Parathyroid adenoma (tissue), 2 donors: ENCODE measurements around the gene SPEM1.
"Not testable (repeated sequence)": the region's sequence is repeated elsewhere in the genome, so short reads cannot be mapped to it uniquely, and the experiment has no call there.

Experiments used
- H2AFZ ChIP-seq: fragments of 300-600 bp; sonication (generic); one replicate; pipeline ENCODE4 v1.7.0; 2017; ENCODE audit warnings: antibody characterized with exemption, mild to moderate bottlenecking
- H3K27ac ChIP-seq: fragments of 300-600 bp; sonication (generic); one replicate; pipeline ENCODE4 v1.7.0; 2017
- H3K27me3 ChIP-seq: fragments of 300-600 bp; sonication (generic); one replicate; pipeline ENCODE4 v1.7.0; 2017; ENCODE audit warnings: low read length; ENCODE audit not compliant: control insufficient read depth, insufficient read depth
- H3K36me3 ChIP-seq: fragments of 300-600 bp; sonication (generic); one replicate; pipeline ENCODE4 v1.7.0; 2017; ENCODE audit warnings: low read length; ENCODE audit not compliant: control insufficient read depth, insufficient read depth
- H3K4me1 ChIP-seq: fragments of 300-600 bp; sonication (generic); one replicate; pipeline ENCODE4 v1.7.0; 2017; ENCODE audit warnings: control low read depth
- H3K4me2 ChIP-seq: fragments of 300-600 bp; sonication (generic); one replicate; pipeline ENCODE4 v1.7.0; 2017; ENCODE audit warnings: low read length
- H3K4me3 ChIP-seq: fragments of 300-600 bp; sonication (generic); one replicate; pipeline ENCODE4 v1.7.0; 2017; ENCODE audit warnings: low read depth, low read length
- H3K79me2 ChIP-seq: fragments of 300-600 bp; sonication (generic); one replicate; pipeline ENCODE4 v1.7.0; 2017; ENCODE audit warnings: control low read depth
- H3K9ac ChIP-seq: fragments of 300-600 bp; sonication (generic); one replicate; pipeline ENCODE4 v1.7.0; 2017; ENCODE audit warnings: mild to moderate bottlenecking
- H3K9me3 ChIP-seq: fragments of 300-600 bp; sonication (generic); one replicate; pipeline ENCODE4 v1.7.0; 2017; ENCODE audit warnings: low read length; ENCODE audit not compliant: control insufficient read depth
- TF ChIP-seq, protein P1 (sequence below): fragments of 300-600 bp; sonication (generic); IDR thresholded peaks from one replicate; pipeline ENCODE4 v1.7.0; 2017; ENCODE audit warnings: antibody characterized with exemption, mild to moderate bottlenecking
- donor health status: primary hyperparathyroidism.

SPEM1 gene

DNA sequence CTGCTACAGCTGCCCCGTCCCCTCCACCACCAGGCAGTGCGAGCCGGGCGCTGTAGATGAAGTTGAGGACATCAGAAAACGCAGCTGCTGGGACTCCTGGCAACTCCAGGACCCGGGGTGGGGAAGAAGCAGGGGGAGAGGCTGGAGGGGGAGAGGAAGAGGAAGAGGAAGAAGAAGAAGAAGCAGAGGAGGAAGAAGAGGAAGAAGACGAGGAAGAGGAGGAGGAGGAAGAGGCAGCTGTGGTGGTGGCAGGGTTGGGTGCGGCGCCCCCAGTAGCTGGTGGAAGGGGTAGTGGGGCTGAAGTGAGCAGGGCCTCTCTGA is 46.2 kb downstream of the SPEM1 start:
- peaks cover 72% of the 10 kb centered on the region for H3K79me2 ChIP-seq
- peaks cover 36% of the 10 kb centered on the region for H3K4me1 ChIP-seq
- H3K4me2 ChIP-seq, result no peak overlapping the region
- H3K4me3 ChIP-seq, result no peak overlapping the region
- H3K27me3 ChIP-seq, result no peaks in the 10 kb centered on the region
- peak overlapping the region; percentile 89 for H3K27ac ChIP-seq
- TF ChIP-seq, protein P1, sequence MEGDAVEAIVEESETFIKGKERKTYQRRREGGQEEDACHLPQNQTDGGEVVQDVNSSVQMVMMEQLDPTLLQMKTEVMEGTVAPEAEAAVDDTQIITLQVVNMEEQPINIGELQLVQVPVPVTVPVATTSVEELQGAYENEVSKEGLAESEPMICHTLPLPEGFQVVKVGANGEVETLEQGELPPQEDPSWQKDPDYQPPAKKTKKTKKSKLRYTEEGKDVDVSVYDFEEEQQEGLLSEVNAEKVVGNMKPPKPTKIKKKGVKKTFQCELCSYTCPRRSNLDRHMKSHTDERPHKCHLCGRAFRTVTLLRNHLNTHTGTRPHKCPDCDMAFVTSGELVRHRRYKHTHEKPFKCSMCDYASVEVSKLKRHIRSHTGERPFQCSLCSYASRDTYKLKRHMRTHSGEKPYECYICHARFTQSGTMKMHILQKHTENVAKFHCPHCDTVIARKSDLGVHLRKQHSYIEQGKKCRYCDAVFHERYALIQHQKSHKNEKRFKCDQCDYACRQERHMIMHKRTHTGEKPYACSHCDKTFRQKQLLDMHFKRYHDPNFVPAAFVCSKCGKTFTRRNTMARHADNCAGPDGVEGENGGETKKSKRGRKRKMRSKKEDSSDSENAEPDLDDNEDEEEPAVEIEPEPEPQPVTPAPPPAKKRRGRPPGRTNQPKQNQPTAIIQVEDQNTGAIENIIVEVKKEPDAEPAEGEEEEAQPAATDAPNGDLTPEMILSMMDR, result no peak
- H3K36me3 ChIP-seq, result no peaks in the 10 kb centered on the region
- H2AFZ ChIP-seq, result no peak overlapping the region
- H3K9ac ChIP-seq, result no peak overlapping the region
- no peaks in the 10 kb centered on the region for H3K9me3 ChIP-seq

DNA sequence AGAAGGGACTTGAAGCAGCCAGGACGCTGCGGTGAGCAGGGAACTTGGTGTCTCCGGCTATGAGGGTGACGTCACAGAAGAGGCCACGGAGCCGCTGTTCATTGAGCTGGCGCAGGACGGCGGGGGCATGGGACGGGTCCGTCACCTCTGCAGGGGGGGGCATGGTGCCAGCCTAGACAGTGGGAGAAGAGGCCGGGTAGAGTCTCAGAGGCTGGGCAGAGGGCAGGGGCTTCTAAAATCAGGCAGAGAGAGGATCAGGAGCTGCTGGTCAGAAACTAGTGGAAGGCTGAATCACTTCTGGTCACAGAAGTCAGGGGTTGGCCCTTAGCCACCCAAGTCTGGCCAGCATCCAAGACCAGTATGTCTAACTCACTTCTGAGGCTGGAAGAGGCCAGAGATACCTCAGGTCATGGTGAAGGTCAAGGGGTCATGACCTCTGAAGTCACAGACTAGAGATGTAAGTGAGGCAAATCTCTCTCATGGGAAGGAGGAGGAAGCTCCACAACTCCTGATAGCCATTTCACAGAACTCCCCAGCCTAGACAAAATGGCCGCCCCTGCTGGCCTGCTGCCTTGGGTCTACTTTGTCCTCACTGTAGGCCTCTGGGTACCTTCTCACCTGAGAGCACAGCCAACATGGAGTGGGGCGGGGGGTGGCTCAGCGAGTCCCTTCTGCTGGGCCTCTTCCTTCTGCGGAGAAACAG is 46.7 kb downstream of the SPEM1 start:
- H3K4me1 ChIP-seq, result peaks cover 41% of the 10 kb centered on the region

DNA sequence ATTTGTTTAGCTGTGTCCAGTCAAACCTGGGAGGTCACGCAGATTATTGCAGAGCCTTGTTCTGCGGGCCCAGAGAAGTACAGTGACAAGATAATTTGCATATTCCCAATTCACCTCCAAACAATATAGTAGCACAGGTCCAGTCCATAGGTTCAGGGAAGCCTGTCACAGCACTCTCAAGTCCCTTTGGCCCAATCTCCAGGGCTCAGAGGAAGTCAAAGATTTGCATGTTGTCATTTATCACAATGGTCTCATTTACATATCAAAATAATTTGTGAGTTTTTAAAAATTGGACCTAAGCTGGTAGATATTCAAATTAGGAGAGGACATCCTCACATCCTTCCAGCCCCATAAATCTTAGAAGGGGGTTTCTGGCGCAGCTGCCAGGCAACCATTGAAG is 47.4 kb downstream of the SPEM1 start:
- no peak overlapping the region for H2AFZ ChIP-seq
- H3K4me1 ChIP-seq, result peaks cover 44% of the 10 kb centered on the region
- peaks cover 75% of the 10 kb centered on the region for H3K79me2 ChIP-seq
- peak overlapping the region; percentile 29 for H3K4me2 ChIP-seq
- TF ChIP-seq, protein P1, result no peak
- no peak overlapping the region for H3K4me3 ChIP-seq
- H3K36me3 ChIP-seq, result no peaks in the 10 kb centered on the region
- no peaks in the 10 kb centered on the region for H3K27me3 ChIP-seq
- no peaks in the 10 kb centered on the region for H3K9me3 ChIP-seq
- H3K9ac ChIP-seq, result no peak overlapping the region
- peak overlapping the region; percentile 89 for H3K27ac ChIP-seq

More for the DNA sequence above, 46.7 kb downstream of the SPEM1 start:
- Histone ChIP-seq H3K4me3 (no peak overlapping the region), H3K9ac (no peak overlapping the region), H3K79me2 (peaks cover 73% of the 10 kb centered on the region), H3K4me2 (peak overlapping the region; percentile 29), H3K9me3 (no peaks in the 10 kb centered on the region), H3K27me3 (no peaks in the 10 kb centered on the region), H2AFZ (peak overlapping the region; percentile 39), H3K36me3 (no peaks in the 10 kb centered on the region), H3K27ac (peak overlapping the region; percentile 89)
- TF ChIP-seq, protein P1, result no peak

DNA sequence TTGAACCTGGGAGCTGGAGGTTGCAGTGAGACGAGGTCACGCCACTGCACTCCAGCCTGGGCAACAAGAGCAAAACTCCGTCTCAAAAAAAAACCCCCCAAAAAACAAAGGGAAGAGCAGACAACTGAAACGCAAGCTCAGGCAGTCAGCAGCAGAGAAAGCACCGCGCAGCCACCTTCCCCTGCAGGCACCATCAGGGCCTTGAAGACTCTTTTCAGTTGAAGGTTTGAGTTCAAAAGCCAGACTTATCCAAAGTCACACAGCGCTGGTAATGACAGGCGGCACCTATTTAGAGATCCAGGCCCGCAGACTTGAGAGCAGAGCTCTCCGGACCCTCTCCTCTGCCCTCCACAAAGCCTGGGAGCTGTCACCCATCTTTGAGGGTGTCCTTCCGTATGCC is 48.2 kb downstream of the SPEM1 start:
- TF ChIP-seq, protein P1, result no peak
- Histone ChIP-seq H3K9me3 (no peaks in the 10 kb centered on the region), H2AFZ (no peak overlapping the region), H3K27me3 (no peaks in the 10 kb centered on the region), H3K4me3 (no peak overlapping the region), H3K4me1 (peaks cover 44% of the 10 kb centered on the region), H3K27ac (peak overlapping the region; percentile 89), H3K9ac (no peak overlapping the region), H3K4me2 (no peak overlapping the region), H3K79me2 (peaks cover 74% of the 10 kb centered on the region), H3K36me3 (no peaks in the 10 kb centered on the region)

DNA sequence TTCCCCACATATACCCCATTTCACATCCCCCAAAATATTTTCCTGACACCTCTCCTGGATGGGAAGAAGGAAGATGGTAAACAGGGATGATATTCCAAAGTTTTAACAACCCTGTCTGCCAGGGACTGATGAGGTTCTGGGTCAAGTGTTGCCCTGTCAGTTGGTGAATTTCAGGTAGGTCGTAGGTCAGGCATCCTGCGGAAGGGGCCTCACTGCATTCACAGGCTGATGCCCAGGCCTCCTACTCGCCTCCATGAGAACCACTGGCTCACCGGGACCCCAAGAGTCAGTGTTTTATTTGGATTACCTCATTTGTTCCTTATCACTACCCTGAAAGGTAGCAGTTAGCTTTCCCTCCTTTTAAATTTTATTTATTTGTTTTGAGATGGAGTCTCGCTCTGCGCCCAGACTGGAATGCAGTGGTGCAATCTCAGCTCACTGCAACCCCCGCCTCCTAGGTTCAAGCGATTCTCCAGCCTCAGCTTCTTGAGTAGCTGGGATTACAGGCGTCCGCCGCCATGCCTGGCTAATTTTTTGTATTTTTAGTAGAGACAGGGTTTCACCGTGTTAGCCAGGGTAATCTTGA is 48.8 kb downstream of the SPEM1 start:
- Histone ChIP-seq H3K36me3 (no peaks in the 10 kb centered on the region), H2AFZ (no peak overlapping the region), H3K79me2 (peaks cover 75% of the 10 kb centered on the region), H3K4me3 (peak overlapping the region; percentile 6), H3K9ac (no peak overlapping the region), H3K9me3 (no peaks in the 10 kb centered on the region), H3K4me2 (peak overlapping the region; percentile 37), H3K27ac (peak overlapping the region; percentile 89), H3K4me1 (peaks cover 44% of the 10 kb centered on the region), H3K27me3 (no peaks in the 10 kb centered on the region)
- TF ChIP-seq, protein P1, result no peak

DNA sequence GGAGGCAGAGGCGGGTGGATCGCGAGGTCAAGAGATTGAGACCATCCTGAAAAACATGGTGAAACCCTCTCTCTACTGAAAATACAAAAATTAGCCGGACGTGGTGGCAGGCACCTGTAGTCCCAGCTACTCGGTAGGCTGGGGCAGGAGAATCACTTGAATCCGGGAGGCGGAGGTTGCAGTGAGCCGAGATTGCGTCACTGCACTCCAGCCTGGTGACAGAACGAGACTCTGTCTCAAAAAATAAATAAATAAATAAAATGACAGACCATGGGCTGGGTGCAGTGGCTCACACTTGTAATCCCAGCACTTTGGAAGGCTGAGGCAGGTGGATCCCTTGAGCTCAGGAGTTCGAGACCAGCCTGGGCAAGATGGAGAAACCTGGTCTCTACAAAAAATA is 49.7 kb downstream of the SPEM1 start:
- peaks cover 78% of the 10 kb centered on the region for H3K79me2 ChIP-seq
- H3K4me3 ChIP-seq, H3K36me3 ChIP-seq, H3K9me3 ChIP-seq, H3K4me2 ChIP-seq, H3K9ac ChIP-seq, H2AFZ ChIP-seq, H3K27me3 ChIP-seq: not testable (repeated sequence)
- H3K27ac ChIP-seq, result peak overlapping the region; percentile 89
- peaks cover 44% of the 10 kb centered on the region for H3K4me1 ChIP-seq

DNA sequence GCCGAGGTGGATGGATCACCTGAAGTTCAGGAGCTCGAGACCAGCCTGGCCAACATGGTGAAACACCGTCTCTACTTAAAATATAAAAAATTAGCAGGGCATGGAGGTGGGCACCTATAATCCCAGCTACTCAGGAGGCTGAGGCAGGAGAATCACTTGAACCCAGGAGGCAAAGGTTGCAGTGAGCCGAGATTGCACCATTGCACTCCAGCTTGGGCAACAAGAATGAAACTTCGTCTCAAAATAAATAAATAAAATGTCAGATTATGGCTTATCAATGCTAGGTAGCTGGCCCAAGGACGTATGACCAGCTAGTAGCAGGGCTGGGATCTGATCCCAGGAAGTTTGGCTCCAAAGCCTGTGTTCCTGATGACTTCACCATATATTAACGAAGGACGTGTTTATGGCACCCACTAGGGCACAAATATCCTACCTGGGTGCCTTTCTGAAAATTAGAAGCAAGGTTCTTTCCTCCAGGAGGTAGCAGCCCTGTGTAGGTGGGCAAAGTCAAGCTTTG is 50.4 kb downstream of the SPEM1 start:
- Histone ChIP-seq H3K4me1 (peaks cover 44% of the 10 kb centered on the region), H3K27ac (peak overlapping the region; percentile 89)
- H3K9ac ChIP-seq, result not testable (repeated sequence)

More for the DNA sequence above, 50.4 kb downstream of the SPEM1 start:
- not testable (repeated sequence) for H3K4me2 ChIP-seq, H3K9me3 ChIP-seq, H2AFZ ChIP-seq, H3K4me3 ChIP-seq, H3K27me3 ChIP-seq, H3K36me3 ChIP-seq
- peaks cover 81% of the 10 kb centered on the region for H3K79me2 ChIP-seq
